Measurements from ENCODE around the gene C7orf25.

The C7orf25 gene

GRCh38 chr7:42947521-42947920 is 35.7 kb upstream of the C7orf25 start:
- WGBS = 50% methylated on average over 1 of the region's 2 CpGs
- no peaks in the 10 kb centered on the region for H3K79me1 ChIP-seq (replicated peaks; ENCODE audit: low read length, poor library complexity, severe bottlenecking)

GRCh38 chr7:42946627-42946950 is 34.7 kb upstream of the C7orf25 start:
- WGBS = 100% methylated on average over 2 of the region's 2 CpGs
- H3K4ac ChIP-seq (ENCODE audit: low read depth in 1 of 2, low read length in 2 of 2) = peak overlapping the region in 1 of 2 experiments; percentile 73
- H3K9ac ChIP-seq (ENCODE audit: low read length) = no peak overlapping the region
- no peak overlapping the region for H2AK5ac ChIP-seq (ENCODE audit: low read length, severe bottlenecking)
- no peak overlapping the region for H4K8ac ChIP-seq (ENCODE audit: low read length)
- peak overlapping the region in 1 of 2 experiments; percentile 88 for H3K18ac ChIP-seq (ENCODE audit: low read depth in 1 of 2, low read length in 2 of 2)
- H3K23ac ChIP-seq (ENCODE audit: low read length in 2 of 2) = peak overlapping the region in 1 of 2 experiments; percentile 89
- no peaks in the 10 kb centered on the region for H3K27me3 ChIP-seq (ENCODE audit: control insufficient read depth in 1 of 2, insufficient read depth in 1 of 2, low read length in 2 of 2)
- no peak overlapping the region for H2AFZ ChIP-seq (ENCODE audit: low read depth, low read length)
- DNase-seq = peak; percentile 27
- no peak overlapping the region for H2BK120ac ChIP-seq (ENCODE audit: low read depth, low read length)
- H2BK12ac ChIP-seq (ENCODE audit: low read length in 2 of 2) = peak overlapping the region; percentile 61 to 95
- H3K27ac ChIP-seq (ENCODE audit: low read length, poor library complexity, severe bottlenecking) = no peak overlapping the region
- no peak overlapping the region for H4K91ac ChIP-seq (ENCODE audit: low read length)
- no peak overlapping the region for H3K4me3 ChIP-seq (ENCODE audit: insufficient read depth in 1 of 2, low read depth in 1 of 2, low read length in 2 of 2)
- no peak overlapping the region for H3K4me2 ChIP-seq (ENCODE audit: low read length, poor library complexity, severe bottlenecking)
- no peaks in the 10 kb centered on the region for H3K9me3 ChIP-seq (ENCODE audit: control insufficient read depth, low read length)
- H3K4me1 ChIP-seq (ENCODE audit: control insufficient read depth, insufficient read depth, low read depth, low read length) = no peaks in the 10 kb centered on the region
- peak overlapping the region in 1 of 2 experiments; percentile 32 for H3K14ac ChIP-seq (ENCODE audit: low read length in 2 of 2)
- H3K79me1 ChIP-seq (replicated peaks; ENCODE audit: low read length, poor library complexity, severe bottlenecking) = no peaks in the 10 kb centered on the region
- H2BK5ac ChIP-seq (ENCODE audit: low read depth, low read length, poor library complexity, severe bottlenecking) = no peak overlapping the region
- H3K36me3 ChIP-seq (ENCODE audit: control insufficient read depth in 1 of 2, insufficient read depth in 2 of 2, low read depth in 1 of 2, low read length in 2 of 2) = no peaks in the 10 kb centered on the region
- no peak overlapping the region for H2BK15ac ChIP-seq (ENCODE audit: low read depth, poor library complexity, severe bottlenecking)

More at GRCh38 chr7:42947521-42947920, 35.7 kb upstream of the C7orf25 start:
- Histone ChIP-seq H2BK12ac (ENCODE audit: low read length in 2 of 2) (no peak overlapping the region), H3K9me3 (ENCODE audit: control insufficient read depth, low read length) (no peaks in the 10 kb centered on the region), H2BK5ac (ENCODE audit: low read depth, low read length, poor library complexity, severe bottlenecking) (no peak overlapping the region), H3K36me3 (ENCODE audit: control insufficient read depth in 1 of 2, insufficient read depth in 2 of 2, low read depth in 1 of 2, low read length in 2 of 2) (no peaks in the 10 kb centered on the region), H3K4me3 (ENCODE audit: insufficient read depth in 1 of 2, low read depth in 1 of 2, low read length in 2 of 2) (no peak overlapping the region), H3K9ac (ENCODE audit: low read length) (no peak overlapping the region), H3K14ac (ENCODE audit: low read length in 2 of 2) (no peak overlapping the region), H2AK5ac (ENCODE audit: low read length, severe bottlenecking) (no peak overlapping the region), H4K8ac (ENCODE audit: low read length) (no peak overlapping the region), H2AFZ (ENCODE audit: low read depth, low read length) (no peak overlapping the region), H3K4ac (ENCODE audit: low read depth in 1 of 2, low read length in 2 of 2) (no peak overlapping the region), H3K4me2 (ENCODE audit: low read length, poor library complexity, severe bottlenecking) (no peak overlapping the region), H3K27me3 (ENCODE audit: control insufficient read depth in 1 of 2, insufficient read depth in 1 of 2, low read length in 2 of 2) (no peaks in the 10 kb centered on the region), H4K91ac (ENCODE audit: low read length) (no peak overlapping the region), H3K23ac (ENCODE audit: low read length in 2 of 2) (no peak overlapping the region), H3K18ac (ENCODE audit: low read depth in 1 of 2, low read length in 2 of 2) (no peak overlapping the region), H3K27ac (ENCODE audit: low read length, poor library complexity, severe bottlenecking) (no peak overlapping the region), H3K4me1 (ENCODE audit: control insufficient read depth, insufficient read depth, low read depth, low read length) (no peaks in the 10 kb centered on the region), H2BK120ac (ENCODE audit: low read depth, low read length) (no peak overlapping the region), H2BK15ac (ENCODE audit: low read depth, poor library complexity, severe bottlenecking) (no peak overlapping the region)
- peak; percentile 30 for DNase-seq

GRCh38 chr7:42945821-42946626 is 34.2 kb upstream of the C7orf25 start:
- H4K91ac ChIP-seq (ENCODE audit: low read length) = no peak overlapping the region
- peak; percentile 19 for DNase-seq
- H3K9ac ChIP-seq (ENCODE audit: low read length) = peak overlapping the region; percentile 67
- H3K4me2 ChIP-seq (ENCODE audit: low read length, poor library complexity, severe bottlenecking) = no peak overlapping the region
- H3K23ac ChIP-seq (ENCODE audit: low read length in 2 of 2) = peak overlapping the region in 1 of 2 experiments; percentile 89
- no peak overlapping the region for H2BK15ac ChIP-seq (ENCODE audit: low read depth, poor library complexity, severe bottlenecking)
- WGBS = 81% methylated on average over 2 of the region's 4 CpGs
- H2AFZ ChIP-seq (ENCODE audit: low read depth, low read length) = no peak overlapping the region
- H3K9me3 ChIP-seq (ENCODE audit: control insufficient read depth, low read length) = no peaks in the 10 kb centered on the region
- H3K4me3 ChIP-seq (ENCODE audit: insufficient read depth in 1 of 2, low read depth in 1 of 2, low read length in 2 of 2) = peak overlapping the region in 1 of 2 experiments; percentile 64
- H3K14ac ChIP-seq (ENCODE audit: low read length in 2 of 2) = no peak overlapping the region
- peak overlapping the region in 1 of 2 experiments; percentile 88 for H3K18ac ChIP-seq (ENCODE audit: low read depth in 1 of 2, low read length in 2 of 2)
- no peaks in the 10 kb centered on the region for H3K27me3 ChIP-seq (ENCODE audit: control insufficient read depth in 1 of 2, insufficient read depth in 1 of 2, low read length in 2 of 2)
- H3K79me1 ChIP-seq (replicated peaks; ENCODE audit: low read length, poor library complexity, severe bottlenecking) = no peaks in the 10 kb centered on the region
- no peak overlapping the region for H2BK120ac ChIP-seq (ENCODE audit: low read depth, low read length)
- peaks cover 2% of the 10 kb centered on the region for H3K4me1 ChIP-seq (ENCODE audit: control insufficient read depth, insufficient read depth, low read depth, low read length)
- no peak overlapping the region for H2AK5ac ChIP-seq (ENCODE audit: low read length, severe bottlenecking)
- H3K36me3 ChIP-seq (ENCODE audit: control insufficient read depth in 1 of 2, insufficient read depth in 2 of 2, low read depth in 1 of 2, low read length in 2 of 2) = no peaks in the 10 kb centered on the region
- H2BK5ac ChIP-seq (ENCODE audit: low read depth, low read length, poor library complexity, severe bottlenecking) = no peak overlapping the region
- H3K4ac ChIP-seq (ENCODE audit: low read depth in 1 of 2, low read length in 2 of 2) = peak overlapping the region in 1 of 2 experiments; percentile 73
- peak overlapping the region; percentile 61 to 95 for H2BK12ac ChIP-seq (ENCODE audit: low read length in 2 of 2)
- H3K27ac ChIP-seq (ENCODE audit: low read length, poor library complexity, severe bottlenecking) = no peak overlapping the region
- no peak overlapping the region for H4K8ac ChIP-seq (ENCODE audit: low read length)

- H4K91ac ChIP-seq (ENCODE audit: low read length) = no peak overlapping the region
- peak; percentile 72 for DNase-seq
- no peak overlapping the region for H2BK5ac ChIP-seq (ENCODE audit: low read depth, low read length, poor library complexity, severe bottlenecking)
- peak overlapping the region in 1 of 2 experiments; percentile 89 for H2BK12ac ChIP-seq (ENCODE audit: low read length in 2 of 2)
- peak overlapping the region; percentile 58 for H2AK5ac ChIP-seq (ENCODE audit: low read length, severe bottlenecking)
- peaks cover 2% of the 10 kb centered on the region for H3K79me1 ChIP-seq (replicated peaks; ENCODE audit: low read length, poor library complexity, severe bottlenecking)
- H2BK15ac ChIP-seq (ENCODE audit: low read depth, poor library complexity, severe bottlenecking) = no peak overlapping the region
- H2BK120ac ChIP-seq (ENCODE audit: low read depth, low read length) = no peak overlapping the region
- H3K9ac ChIP-seq (ENCODE audit: low read length) = no peak overlapping the region
- no peak overlapping the region for H3K23ac ChIP-seq (ENCODE audit: low read length in 2 of 2)
- 58% methylated on average over 13 of the region's 13 CpGs for WGBS
- no peak overlapping the region for H4K8ac ChIP-seq (ENCODE audit: low read length)
- no peaks in the 10 kb centered on the region for H3K9me3 ChIP-seq (ENCODE audit: control insufficient read depth, low read length)
- H3K27me3 ChIP-seq (ENCODE audit: control insufficient read depth in 1 of 2, insufficient read depth in 1 of 2, low read length in 2 of 2) = no peaks in the 10 kb centered on the region
- H2AFZ ChIP-seq (ENCODE audit: low read depth, low read length) = no peak overlapping the region
- H3K18ac ChIP-seq (ENCODE audit: low read depth in 1 of 2, low read length in 2 of 2) = peak overlapping the region in 1 of 2 experiments; percentile 69
- no peak overlapping the region for H3K4me3 ChIP-seq (ENCODE audit: insufficient read depth in 1 of 2, low read depth in 1 of 2, low read length in 2 of 2)
- no peak overlapping the region for H3K14ac ChIP-seq (ENCODE audit: low read length in 2 of 2)
- peaks cover 2% of the 10 kb centered on the region for H3K4me1 ChIP-seq (ENCODE audit: control insufficient read depth, insufficient read depth, low read depth, low read length)
- H3K27ac ChIP-seq (ENCODE audit: low read length, poor library complexity, severe bottlenecking) = no peak overlapping the region
- H3K4me2 ChIP-seq (ENCODE audit: low read length, poor library complexity, severe bottlenecking) = no peak overlapping the region
- H3K36me3 ChIP-seq (ENCODE audit: control insufficient read depth in 1 of 2, insufficient read depth in 2 of 2, low read depth in 1 of 2, low read length in 2 of 2) = peaks cover 7 to 37% of the 10 kb centered on the region in 2 experiments
- no peak overlapping the region for H3K4ac ChIP-seq (ENCODE audit: low read depth in 1 of 2, low read length in 2 of 2)
Observed at GRCh38 chr7:42940985-42941847, 29.3 kb upstream of the C7orf25 start.
